ENCODE data around the gene QPRT. TPM values are rescaled to one million over a fixed set of nuclear protein-coding genes. Genes with fewer than 3 reads are reported as not detected.

Gene QPRT
- total and polyA plus RNA-seq, 12 donors: 3.8 to 34.1 (median 24.6) TPM

DNA sequence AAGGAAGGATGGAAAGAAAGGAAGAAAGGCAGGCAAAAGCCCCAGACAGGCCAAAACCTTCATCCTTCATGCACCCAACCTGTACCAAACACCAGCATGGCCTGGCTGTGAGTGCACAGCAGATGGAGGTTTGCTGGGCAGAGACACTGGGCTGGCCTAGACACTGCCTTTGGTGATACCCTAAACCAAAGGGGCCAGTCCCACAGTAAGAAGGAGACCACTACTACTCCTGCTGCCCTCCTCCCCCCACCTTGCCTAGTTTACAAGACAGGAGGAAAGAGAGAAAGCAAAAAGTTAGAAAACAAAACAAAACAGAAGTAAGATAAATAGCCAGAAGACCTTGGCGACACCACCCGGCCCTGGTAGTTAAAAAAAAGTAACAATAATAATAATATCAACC lies 19.1 kb downstream of the QPRT start:
- Histone ChIP-seq H3K4me1 (peaks cover 0 to 18% (median 0%) of the 10 kb centered on the region in 9 donors), H3K27me3 (no peaks in the 10 kb centered on the region), H3K36me3 (peaks cover 0 to 4% (median 0%) of the 10 kb centered on the region in 9 donors), H3K27ac (no peak overlapping the region), H3K4me3 (no peak overlapping the region), H3K9me3 (no peaks in the 10 kb centered on the region)
- intact Hi-C loops (cut with DNase I): loop anchor here in 7 of 10 donors (5.0 to 10.0 kb wide), 5 partner anchors 147 to 329 kb away; partner anchors contain the start of genes C16orf92 (in 5 of the 7) and DOC2A (in 1 of the 7)
- TF ChIP-seq, protein P1, sequence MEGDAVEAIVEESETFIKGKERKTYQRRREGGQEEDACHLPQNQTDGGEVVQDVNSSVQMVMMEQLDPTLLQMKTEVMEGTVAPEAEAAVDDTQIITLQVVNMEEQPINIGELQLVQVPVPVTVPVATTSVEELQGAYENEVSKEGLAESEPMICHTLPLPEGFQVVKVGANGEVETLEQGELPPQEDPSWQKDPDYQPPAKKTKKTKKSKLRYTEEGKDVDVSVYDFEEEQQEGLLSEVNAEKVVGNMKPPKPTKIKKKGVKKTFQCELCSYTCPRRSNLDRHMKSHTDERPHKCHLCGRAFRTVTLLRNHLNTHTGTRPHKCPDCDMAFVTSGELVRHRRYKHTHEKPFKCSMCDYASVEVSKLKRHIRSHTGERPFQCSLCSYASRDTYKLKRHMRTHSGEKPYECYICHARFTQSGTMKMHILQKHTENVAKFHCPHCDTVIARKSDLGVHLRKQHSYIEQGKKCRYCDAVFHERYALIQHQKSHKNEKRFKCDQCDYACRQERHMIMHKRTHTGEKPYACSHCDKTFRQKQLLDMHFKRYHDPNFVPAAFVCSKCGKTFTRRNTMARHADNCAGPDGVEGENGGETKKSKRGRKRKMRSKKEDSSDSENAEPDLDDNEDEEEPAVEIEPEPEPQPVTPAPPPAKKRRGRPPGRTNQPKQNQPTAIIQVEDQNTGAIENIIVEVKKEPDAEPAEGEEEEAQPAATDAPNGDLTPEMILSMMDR (IDR thresholded peaks at IDR 0.05): no peak
- 78 to 80% methylated on average over 2 of the region's 2 CpGs for WGBS, 2 donors
- no peak for DNase-seq
- no peak for ATAC-seq

DNA sequence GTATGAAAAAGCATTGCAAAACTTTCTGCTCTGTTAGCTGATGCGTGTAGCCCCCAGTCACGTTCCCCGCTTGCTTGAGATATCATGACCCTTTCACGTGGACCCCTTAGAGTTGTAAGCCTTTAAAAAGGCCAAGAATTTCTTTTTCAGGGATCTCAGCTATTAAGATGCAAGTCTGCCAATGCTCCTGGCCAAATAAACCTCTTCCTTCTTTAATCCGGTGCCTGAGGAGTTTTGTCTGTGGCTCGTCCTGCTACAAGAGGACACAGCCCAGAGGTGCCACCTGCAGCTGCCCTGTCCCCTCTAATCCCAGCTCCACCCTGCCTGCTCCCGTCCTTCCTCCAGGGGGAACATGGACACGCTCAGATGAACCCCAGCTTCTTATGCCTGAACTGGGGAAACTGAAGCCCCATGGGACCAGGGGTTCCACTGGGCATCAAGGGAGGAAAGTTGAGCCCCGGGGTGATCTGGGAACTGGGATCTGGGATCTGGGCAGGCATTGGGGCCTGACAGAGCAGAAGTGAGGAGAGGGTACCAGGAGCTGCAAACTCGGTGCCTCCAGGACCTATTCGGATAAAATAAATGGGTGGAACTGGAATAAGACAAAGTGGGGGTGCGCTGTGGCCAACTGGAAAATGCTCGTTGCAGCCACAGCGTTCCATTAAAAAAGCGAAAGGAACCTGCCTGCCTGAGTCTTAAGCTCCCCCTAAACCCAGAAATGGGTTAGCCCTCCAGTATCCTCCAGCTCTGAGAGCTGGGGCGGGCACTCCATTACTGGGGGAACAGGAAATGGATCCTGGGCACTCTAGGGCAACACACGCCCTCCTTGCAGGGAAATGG lies 19.7 kb downstream of the QPRT start:
- Histone ChIP-seq H3K9me3 (no peaks in the 10 kb centered on the region), H3K4me3 (no peak overlapping the region), H3K36me3 (peaks cover 0 to 4% (median 0%) of the 10 kb centered on the region in 9 donors), H3K4me1 (peaks cover 0 to 19% (median 0%) of the 10 kb centered on the region in 9 donors), H3K27me3 (no peaks in the 10 kb centered on the region), H3K27ac (no peak overlapping the region)
- DNase-seq (no peak), ATAC-seq (no peak)
- WGBS, 2 donors: 90 to 92% methylated on average over 17 of the region's 17 CpGs
- TF ChIP-seq, protein P1 (IDR thresholded peaks at IDR 0.05): no peak
- intact Hi-C loops (cut with DNase I): loop anchor here in 7 of 10 donors (5.0 to 10.0 kb wide), 5 partner anchors 146 to 329 kb away; partner anchors contain the start of genes C16orf92 (in 5 of the 7) and DOC2A (in 1 of the 7)

DNA sequence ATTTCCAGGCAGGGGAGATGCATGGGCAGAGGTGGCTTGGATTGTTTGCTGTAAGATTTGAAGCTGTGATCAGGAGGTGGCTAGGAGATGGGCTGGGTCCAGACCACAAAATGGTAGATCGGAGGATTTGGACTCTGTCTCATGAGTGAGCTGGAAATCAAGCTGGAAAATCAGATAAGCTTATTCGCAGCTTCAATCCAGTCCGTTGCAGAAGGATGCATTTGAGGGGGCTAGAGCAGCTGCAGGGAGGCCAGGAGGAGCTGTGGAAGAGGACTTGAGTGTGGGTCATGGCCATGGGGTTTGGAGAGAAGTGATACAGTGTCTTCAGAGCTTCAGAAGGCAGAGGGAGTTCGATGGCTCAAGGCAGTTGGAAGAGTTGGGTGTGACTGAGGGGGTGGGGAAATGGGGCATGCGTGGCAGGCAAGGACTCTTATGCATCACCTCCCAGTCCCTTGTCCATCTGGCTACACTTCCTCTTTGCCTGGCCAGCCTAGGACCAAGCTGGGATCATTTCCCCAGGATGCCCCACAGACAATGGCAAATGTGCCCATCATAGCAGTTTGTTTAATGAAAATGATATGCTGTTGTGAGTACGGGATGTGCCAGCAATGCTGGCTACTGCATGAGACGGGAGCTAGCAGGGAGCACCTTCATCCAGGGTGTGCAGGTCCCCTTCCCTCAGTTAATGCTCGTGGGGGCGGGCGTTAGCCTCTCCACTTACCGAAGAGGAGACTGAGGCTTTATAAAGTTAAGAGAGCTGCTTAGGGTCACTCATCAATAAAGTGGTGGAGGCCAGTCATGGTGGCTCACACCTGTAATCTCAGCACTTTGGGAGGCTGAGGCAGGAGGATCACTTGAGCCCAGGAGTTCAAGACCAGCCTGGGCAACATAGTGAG lies 20.6 kb downstream of the QPRT start:
- intact Hi-C loops (cut with DNase I): loop anchor here (1.0 to 10.0 kb wide), 9 partner anchors 145 to 328 kb away; partner anchors contain the start of genes C16orf92 (in 7 of the 10) and DOC2A (in 1 of the 10)
- Histone ChIP-seq H3K36me3 (peaks cover 0 to 4% (median 0%) of the 10 kb centered on the region in 9 donors), H3K4me1 (peaks cover 0 to 19% (median 0%) of the 10 kb centered on the region in 9 donors), H3K4me3 (no peak overlapping the region), H3K27ac (no peak overlapping the region), H3K27me3 (no peaks in the 10 kb centered on the region), H3K9me3 (no peaks in the 10 kb centered on the region)
- TF ChIP-seq, protein P1 (IDR thresholded peaks at IDR 0.05): no peak
- WGBS, 2 donors: 68 to 71% methylated on average over 11 of the region's 11 CpGs
- no peak for DNase-seq
- no peak for ATAC-seq

Measured in heart right ventricle (tissue), 16 donors.